PFSK-1 (cell line): ENCODE results near the gene PRRT2.

ENCODE experiments used
- FOXP2 ChIP-seq: optimal IDR thresholded peaks from 2 replicates; pipeline ENCODE3; 2011; ENCODE audit warnings: borderline replicate concordance, control low read depth, inconsistent platforms; ENCODE audit not compliant: insufficient read depth; ENCODE audit errors: extremely low read length, extremely low read depth
- POLR2AphosphoS5 ChIP-seq: IDR thresholded peaks from 2 replicates; pipeline ENCODE4 v1.6.1; 2012; ENCODE audit warnings: low read depth, mild to moderate bottlenecking, control low read depth, low read length, moderate library complexity
- REST ChIP-seq, 2 experiments: IDR thresholded peaks; 2 replicates each; pipeline versions ENCODE4 v1.6.1 to v1.8.0; 2011 to 2012; ENCODE audit warnings: low read depth in 2 of 2, low read length in 2 of 2, control low read depth in 1 of 2, inconsistent platforms in 1 of 2, mild to moderate bottlenecking in 1 of 2, moderate library complexity in 1 of 2; ENCODE audit not compliant: insufficient read depth in 1 of 2
- SIN3A ChIP-seq: IDR thresholded peaks from 2 replicates; pipeline ENCODE4 v1.6.1; 2012; ENCODE audit warnings: mild to moderate bottlenecking, low read length, moderate library complexity, borderline replicate concordance; ENCODE audit not compliant: insufficient read depth
- TAF1 ChIP-seq: IDR thresholded peaks from 2 replicates; pipeline ENCODE4 v1.6.1; 2012; ENCODE audit warnings: low read length, control low read depth, borderline replicate concordance; ENCODE audit not compliant: insufficient read depth

- TF ChIP-seq REST (IDR thresholded peaks at IDR 0.05; ENCODE audit: insufficient read depth in 1 of 2, low read depth in 2 of 2, low read length in 2 of 2) = no peak
- TF ChIP-seq TAF1 = no peak
- TF ChIP-seq SIN3A = no peak
- no peak for TF ChIP-seq POLR2AphosphoS5
- no peak for TF ChIP-seq FOXP2
These were observed 25.8 kb downstream of the PRRT2 start for GRCh38 chr16:29837841-29838240.
